HUES64 (cell line): ENCODE results near the gene COLEC12.

Source experiments
- H3K27ac ChIP-seq: 2 replicates; pipeline ENCODE4 v1.7.0; 2013; ENCODE audit warnings: low read depth, low read length, inconsistent platforms
- H3K27me3 ChIP-seq: 2 replicates; pipeline ENCODE4 v1.6.1; 2013; ENCODE audit warnings: mild to moderate bottlenecking, low read length; ENCODE audit not compliant: insufficient read depth
- H3K36me3 ChIP-seq: 2 replicates; pipeline ENCODE4 v1.6.1; 2013; ENCODE audit warnings: mild to moderate bottlenecking, low read length; ENCODE audit not compliant: insufficient read depth
- H3K4me1 ChIP-seq: 2 replicates; pipeline ENCODE4 v1.6.1; 2013; ENCODE audit warnings: mild to moderate bottlenecking, low read length, moderate library complexity; ENCODE audit not compliant: insufficient read depth
- H3K4me3 ChIP-seq: 2 replicates; pipeline ENCODE4 v1.5.1; 2013; ENCODE audit warnings: mild to moderate bottlenecking, low read length, moderate library complexity
- H3K9ac ChIP-seq: 2 replicates; pipeline ENCODE4 v1.6.1; 2013; ENCODE audit warnings: mild to moderate bottlenecking, low read depth, low read length
- H3K9me3 ChIP-seq: 2 replicates; pipeline ENCODE4 v1.6.1; 2013; ENCODE audit warnings: low read depth, low read length; ENCODE audit not compliant: insufficient read depth
- WGBS: fragments of 150-250, 120-280 bp; methylation state at CpG from one replicate; pipeline ENCODE4 v1.1.7; 2013; ENCODE audit warnings: missing lambda C conversion rate; 5-methylcytosine and 5-hydroxymethylcytosine counted together

COLEC12 gene

DNA sequence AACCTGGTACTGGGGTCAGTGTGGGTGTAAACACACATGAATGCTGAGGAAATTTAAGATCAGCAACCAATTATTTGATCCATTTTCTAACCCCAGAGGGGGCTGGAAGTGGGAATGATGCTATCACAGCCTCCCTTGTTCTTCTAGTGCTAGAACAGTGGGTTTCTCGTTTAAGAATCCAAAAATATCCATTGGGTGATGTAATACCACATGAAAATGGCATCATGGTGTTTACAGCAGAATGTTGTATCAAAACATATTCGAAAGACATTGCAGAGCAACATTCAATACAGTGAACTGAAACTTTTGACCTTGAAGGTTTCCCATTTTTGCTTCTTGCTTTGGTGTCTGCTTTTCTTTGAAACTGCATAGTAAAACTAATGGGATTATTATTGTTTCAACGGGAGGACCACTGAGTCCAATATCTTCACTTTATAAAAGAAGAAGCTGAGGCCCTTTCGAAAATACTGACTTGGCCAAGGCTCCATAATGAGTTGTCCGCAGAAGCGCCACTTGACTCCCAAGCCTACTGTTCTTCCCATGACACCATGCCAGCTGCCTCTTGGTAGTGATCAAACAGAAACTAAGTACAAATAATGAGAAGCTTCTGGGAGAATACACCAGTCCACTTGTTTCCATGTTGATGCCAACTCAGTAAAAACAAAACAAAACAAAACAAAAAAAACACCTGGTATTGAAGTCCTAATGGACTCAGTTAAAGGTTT lies 106.1 kb downstream of the COLEC12 start:
- Histone ChIP-seq H3K36me3 (no peaks in the 10 kb centered on the region), H3K9me3 (no peaks in the 10 kb centered on the region), H3K27ac (no peak overlapping the region), H3K4me3 (no peak overlapping the region), H3K9ac (no peak overlapping the region), H3K27me3 (no peaks in the 10 kb centered on the region), H3K4me1 (peaks cover 7% of the 10 kb centered on the region; the same call in 1 of the 2 replicates)
- 97% methylated on average over 6 of the region's 6 CpGs for WGBS

DNA sequence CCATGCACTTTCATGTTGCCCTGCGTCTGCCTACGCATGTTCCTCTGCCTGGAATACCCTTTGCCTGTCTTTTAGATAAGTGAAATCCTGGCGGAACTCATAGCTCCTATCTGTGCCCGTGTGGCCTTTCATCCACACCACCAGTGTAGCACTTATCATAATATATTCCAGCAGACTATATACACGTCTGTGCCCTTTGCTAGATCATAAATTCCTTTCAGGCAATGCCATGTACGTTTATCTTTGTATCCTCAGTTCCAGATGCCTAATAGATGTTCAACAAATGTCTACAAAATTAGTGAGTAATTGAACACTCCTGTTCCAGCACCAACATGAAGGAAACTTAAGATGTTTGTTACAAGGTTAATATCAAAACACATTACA lies 106.9 kb downstream of the COLEC12 start:
- Histone ChIP-seq H3K4me3 (no peak overlapping the region), H3K9me3 (no peaks in the 10 kb centered on the region), H3K27ac (no peak overlapping the region), H3K27me3 (no peaks in the 10 kb centered on the region), H3K9ac (no peak overlapping the region), H3K4me1 (peaks cover 7% of the 10 kb centered on the region; the same call in 1 of the 2 replicates), H3K36me3 (no peaks in the 10 kb centered on the region)
- 92% methylated on average over 6 of the region's 6 CpGs for whole genome bisulfite sequencing

DNA sequence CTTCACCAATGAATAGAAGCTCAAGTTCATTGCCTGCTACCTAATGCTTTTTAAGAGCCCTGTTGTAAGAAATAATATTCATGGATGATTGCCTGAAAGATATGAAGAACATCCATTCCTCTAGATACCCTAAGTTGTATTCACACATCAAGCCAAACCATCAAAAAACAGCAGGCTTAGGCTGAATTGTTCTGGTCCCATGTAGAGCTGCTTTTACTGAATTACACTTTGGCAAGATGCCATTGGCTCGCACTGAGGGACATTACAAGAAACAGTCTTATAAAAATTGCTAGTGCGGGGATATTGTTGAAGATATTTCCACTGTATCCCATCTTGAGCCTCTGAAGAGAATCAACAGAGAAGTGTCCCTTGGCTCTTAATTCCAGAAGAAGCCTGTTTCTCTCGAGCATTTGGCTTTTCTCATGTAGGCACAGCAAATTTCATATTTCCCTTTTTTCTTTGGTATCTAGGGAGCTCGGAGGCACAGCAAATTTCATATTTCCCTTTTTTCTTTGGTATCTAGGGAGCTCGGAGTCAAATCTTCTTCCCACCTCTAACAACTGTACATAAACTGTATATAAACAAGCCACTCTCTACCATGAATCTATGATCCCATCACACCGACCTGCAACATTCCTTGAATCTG lies 107.5 kb downstream of the COLEC12 start:
- WGBS: 93% methylated on average over 6 of the region's 6 CpGs
- Histone ChIP-seq H3K27ac (no peak overlapping the region), H3K9me3 (no peaks in the 10 kb centered on the region), H3K4me3 (no peak overlapping the region), H3K9ac (no peak overlapping the region), H3K27me3 (no peaks in the 10 kb centered on the region), H3K4me1 (peaks cover 7% of the 10 kb centered on the region; the same call in 1 of the 2 replicates), H3K36me3 (no peaks in the 10 kb centered on the region)

DNA sequence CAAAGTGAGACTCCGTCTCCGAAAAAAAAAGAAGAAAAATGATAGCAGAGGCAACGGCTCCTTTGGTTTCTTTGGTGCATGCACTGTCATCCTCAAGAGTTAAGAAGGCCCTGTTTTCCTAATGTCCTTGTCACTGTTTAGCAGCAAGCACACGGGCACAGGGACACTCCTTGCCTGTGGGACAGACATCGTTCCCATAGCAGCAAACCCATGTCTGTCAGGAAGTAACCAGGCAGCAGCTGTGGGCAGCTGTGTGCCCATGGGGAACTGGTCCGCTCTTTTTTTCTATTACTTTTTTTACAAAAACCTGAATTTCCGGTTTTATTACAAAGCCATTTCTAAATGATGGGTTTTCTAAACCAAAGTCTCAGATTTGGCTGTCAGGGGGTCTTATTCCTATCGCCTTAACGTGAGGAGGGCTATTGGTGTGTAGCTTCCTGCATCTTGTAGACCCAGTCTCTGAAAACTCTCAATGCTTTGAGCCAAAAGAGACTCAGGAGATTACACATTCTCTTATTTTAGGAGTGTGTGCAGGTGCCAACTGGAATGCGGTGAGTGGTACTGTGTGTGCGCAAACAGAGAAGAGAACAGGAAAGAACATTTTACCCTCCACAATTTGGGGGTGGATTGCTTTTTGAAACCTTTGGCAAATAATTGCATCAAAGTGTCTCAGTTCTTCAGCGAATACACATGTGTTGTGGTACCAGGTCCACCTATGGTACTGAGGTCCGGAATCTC lies 109.6 kb downstream of the COLEC12 start:
- H3K9me3 ChIP-seq: no peaks in the 10 kb centered on the region
- WGBS: 94% methylated on average over 13 of the region's 13 CpGs

DNA sequence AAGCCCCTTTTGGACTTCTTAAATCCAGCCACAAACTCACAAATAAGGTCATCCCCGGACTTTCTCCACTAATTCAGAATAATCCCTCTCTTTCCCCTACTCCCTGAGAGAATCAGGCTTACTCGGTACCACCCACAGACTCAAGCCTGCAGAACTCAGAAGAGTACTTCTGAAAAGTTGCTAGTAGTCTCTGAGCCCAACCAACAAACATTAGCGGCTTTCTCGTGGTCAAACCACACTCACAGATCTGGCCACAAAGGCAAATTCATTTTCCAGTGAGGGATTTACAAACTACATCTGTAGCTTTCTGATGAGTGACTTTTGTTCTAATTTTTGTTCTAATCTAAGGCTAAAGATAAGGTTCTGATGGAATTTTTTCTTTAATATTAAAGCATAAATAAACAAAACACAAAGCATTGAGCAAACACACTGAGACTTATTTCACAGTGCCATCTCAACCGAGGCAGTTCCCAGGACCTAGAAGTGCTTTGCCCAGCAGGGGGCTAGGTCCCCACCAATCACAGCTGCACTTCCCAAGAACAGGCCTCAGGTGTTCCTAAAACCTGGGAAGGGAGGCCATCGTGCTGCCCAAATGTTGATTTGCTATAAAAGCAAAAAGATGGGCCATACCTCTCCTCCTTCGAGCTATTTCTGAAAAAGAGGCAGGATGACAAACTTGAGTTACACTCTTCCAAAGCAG lies 110.7 kb downstream of the COLEC12 start:
- Histone ChIP-seq H3K9ac (no peak overlapping the region), H3K27me3 (no peaks in the 10 kb centered on the region), H3K27ac (no peak overlapping the region), H3K36me3 (no peaks in the 10 kb centered on the region), H3K4me1 (peaks cover 4% of the 10 kb centered on the region; the same call in 1 of the 2 replicates), H3K4me3 (no peak overlapping the region), H3K9me3 (no peaks in the 10 kb centered on the region)
- WGBS: 79% methylated on average over 6 of the region's 7 CpGs

More for the DNA sequence above, 109.6 kb downstream of the COLEC12 start:
- peaks cover 4% of the 10 kb centered on the region; the same call in 1 of the 2 replicates for H3K4me1 ChIP-seq
- no peak overlapping the region for H3K9ac ChIP-seq
- H3K36me3 ChIP-seq: no peaks in the 10 kb centered on the region
- H3K27ac ChIP-seq: no peak overlapping the region
- no peaks in the 10 kb centered on the region for H3K27me3 ChIP-seq
- no peak overlapping the region for H3K4me3 ChIP-seq

DNA sequence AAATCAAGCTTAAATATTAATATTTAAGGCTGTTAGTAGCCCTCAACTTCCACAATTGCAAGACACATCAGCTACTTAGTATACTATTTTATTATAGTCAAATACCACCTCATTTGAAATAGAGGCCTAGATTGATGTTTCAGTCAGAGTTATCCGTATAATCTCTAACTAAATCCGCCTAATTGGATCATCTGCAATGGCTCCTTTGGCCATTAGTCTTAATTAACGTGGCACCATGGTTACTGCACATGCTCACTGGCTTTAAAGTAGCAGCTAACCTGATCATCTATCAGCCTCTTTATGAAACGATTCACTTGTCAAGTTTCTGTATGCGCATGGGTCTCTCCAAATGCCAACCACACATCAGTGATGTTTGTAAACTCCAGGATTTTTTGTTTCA lies 112.3 kb downstream of the COLEC12 start:
- no peaks in the 10 kb centered on the region for H3K27me3 ChIP-seq
- H3K4me3 ChIP-seq: no peak overlapping the region
- no peaks in the 10 kb centered on the region for H3K36me3 ChIP-seq
- H3K9ac ChIP-seq: no peak overlapping the region
- no peaks in the 10 kb centered on the region for H3K9me3 ChIP-seq
- peaks cover 4% of the 10 kb centered on the region; the same call in 1 of the 2 replicates for H3K4me1 ChIP-seq
- H3K27ac ChIP-seq: no peak overlapping the region
- WGBS: 96% methylated on average over 5 of the region's 5 CpGs

DNA sequence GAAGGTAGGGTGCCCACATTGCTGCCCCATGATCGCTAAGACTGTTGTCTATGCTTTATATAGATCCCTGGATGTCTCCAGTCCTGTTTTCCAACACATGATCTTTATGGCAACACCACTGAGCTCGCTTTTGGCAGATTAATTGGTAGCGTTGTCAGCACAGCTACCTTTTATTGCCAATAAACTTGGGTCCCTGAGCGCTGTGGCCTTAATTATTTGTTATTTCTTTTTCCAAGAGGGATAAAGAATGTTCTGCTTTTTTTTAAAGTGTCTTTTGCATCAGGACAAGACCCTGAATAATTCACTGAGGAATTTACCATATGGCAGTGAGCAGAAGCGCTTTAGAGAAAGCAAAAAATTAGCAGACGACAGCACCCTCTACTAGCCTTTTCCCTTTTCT lies 113.5 kb downstream of the COLEC12 start:
- 98% methylated on average over 6 of the region's 6 CpGs for WGBS
- no peak overlapping the region for H3K4me3 ChIP-seq
- no peak overlapping the region for H3K9ac ChIP-seq
- no peaks in the 10 kb centered on the region for H3K36me3 ChIP-seq
- H3K9me3 ChIP-seq: no peaks in the 10 kb centered on the region
- H3K4me1 ChIP-seq: peaks cover 4% of the 10 kb centered on the region; the same call in 1 of the 2 replicates
- H3K27ac ChIP-seq: no peak overlapping the region
- H3K27me3 ChIP-seq: no peaks in the 10 kb centered on the region

DNA sequence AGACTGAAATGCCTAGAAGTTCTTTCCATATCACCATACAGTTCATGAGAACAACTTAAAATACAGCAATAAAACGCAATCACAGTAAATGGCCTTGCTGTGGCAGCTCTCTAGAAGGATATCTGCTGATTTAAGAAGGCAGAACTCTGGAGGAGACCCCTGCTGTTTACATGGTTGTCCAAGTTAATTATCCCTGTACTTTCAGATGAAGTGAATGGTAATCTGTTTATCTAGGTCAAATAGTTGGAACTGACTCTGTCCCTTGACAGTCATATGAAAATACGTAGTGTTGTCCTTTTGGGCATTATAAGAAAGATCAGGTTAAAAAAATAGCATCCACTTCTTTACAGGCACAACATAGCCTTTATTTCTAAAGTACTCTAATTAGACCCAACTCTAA lies 115.6 kb downstream of the COLEC12 start:
- Histone ChIP-seq H3K27ac (no peak overlapping the region), H3K4me3 (no peak overlapping the region), H3K36me3 (no peaks in the 10 kb centered on the region), H3K9ac (no peak overlapping the region), H3K9me3 (no peaks in the 10 kb centered on the region), H3K4me1 (peaks cover 4% of the 10 kb centered on the region; the same call in 1 of the 2 replicates), H3K27me3 (no peaks in the 10 kb centered on the region)
- 84% methylated on average over 2 of the region's 2 CpGs for WGBS

DNA sequence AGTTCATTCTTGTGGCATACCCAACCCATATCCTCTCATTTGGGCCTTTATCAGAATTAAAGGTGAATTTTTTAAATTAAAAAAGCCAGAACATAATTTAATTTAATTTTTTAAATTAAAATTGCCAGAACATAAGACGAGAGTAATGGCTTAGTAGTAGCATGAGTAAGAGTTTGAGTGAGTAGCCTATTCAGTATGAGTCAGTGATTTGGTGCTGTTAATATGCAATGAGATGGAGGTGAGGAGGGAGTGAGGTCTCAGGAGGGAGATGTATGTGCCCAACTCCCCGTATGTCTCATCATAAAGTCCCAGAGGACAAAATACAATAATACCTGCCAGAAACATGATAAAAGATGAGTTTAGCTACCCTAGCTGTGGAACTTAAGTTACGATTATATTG lies 117.4 kb downstream of the COLEC12 start:
- Histone ChIP-seq H3K9me3 (no peaks in the 10 kb centered on the region), H3K36me3 (no peaks in the 10 kb centered on the region), H3K4me1 (no peaks in the 10 kb centered on the region), H3K27me3 (no peaks in the 10 kb centered on the region), H3K27ac (no peak overlapping the region), H3K9ac (no peak overlapping the region), H3K4me3 (no peak overlapping the region)
- WGBS: 84% methylated on average over 2 of the region's 3 CpGs

DNA sequence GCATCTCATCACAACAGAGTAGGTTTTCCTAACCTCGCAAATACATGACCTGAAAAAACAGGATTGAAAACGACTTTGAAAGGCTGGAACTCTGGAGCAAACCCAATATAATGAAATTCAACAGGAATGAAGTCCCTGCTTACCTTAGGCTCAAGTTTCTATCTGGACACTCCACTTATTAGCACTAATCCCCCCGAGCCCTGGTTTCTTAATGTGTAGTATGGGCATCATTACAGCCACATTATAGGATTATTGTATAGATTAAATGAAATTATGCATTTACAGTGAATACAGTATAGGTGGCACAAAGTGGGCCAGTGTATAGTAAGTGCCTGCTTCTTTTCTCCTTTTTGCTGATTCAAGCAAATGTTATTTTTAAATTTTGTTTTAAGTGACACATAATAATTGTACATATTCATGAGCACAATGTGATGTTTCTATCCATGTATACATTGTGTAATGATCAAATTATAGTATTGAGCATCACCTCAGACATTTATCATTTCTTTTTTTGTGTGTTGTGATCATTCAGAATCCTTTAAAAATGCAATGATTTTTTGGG lies 118.0 kb downstream of the COLEC12 start:
- WGBS: 88% methylated on average over 2 of the region's 3 CpGs
- Histone ChIP-seq H3K9me3 (no peaks in the 10 kb centered on the region), H3K9ac (no peak overlapping the region), H3K36me3 (no peaks in the 10 kb centered on the region), H3K27ac (no peak overlapping the region), H3K27me3 (no peaks in the 10 kb centered on the region), H3K4me3 (no peak overlapping the region), H3K4me1 (no peaks in the 10 kb centered on the region)
